Measurements from ENCODE around the gene FER.
"Not testable (repeated sequence)": the region's sequence is repeated elsewhere in the genome, so short reads cannot be mapped to it uniquely, and the experiment has no call there.

FER gene

GRCh38 chr5:108822211-108822947, 74.7 kb downstream of the FER start:
- Histone ChIP-seq H3K23ac (ENCODE audit: low read length) (no peak overlapping the region), H2AK5ac (ENCODE audit: low read length) (no peak overlapping the region), H3K4me3 (ENCODE audit: low read length) (no peak overlapping the region), H3K36me3 (ENCODE audit: control insufficient read depth, insufficient read depth, low read length) (no peaks in the 10 kb centered on the region), H2BK15ac (replicated peaks; ENCODE audit: low read depth) (no peak overlapping the region), H3K18ac (ENCODE audit: low read length) (no peak overlapping the region), H2BK5ac (ENCODE audit: low read length) (no peak overlapping the region), H3K27ac (ENCODE audit: low read depth, low read length) (no peak overlapping the region), H3K4me1 (ENCODE audit: control insufficient read depth, low read depth, low read length) (no peaks in the 10 kb centered on the region), H2BK120ac (ENCODE audit: low read depth, low read length) (no peak overlapping the region), H3K9ac (ENCODE audit: low read length) (no peak overlapping the region), H4K5ac (ENCODE audit: low read length) (no peak overlapping the region), H3K79me1 (ENCODE audit: low read length) (no peaks in the 10 kb centered on the region), H3K79me2 (ENCODE audit: control insufficient read depth, insufficient read depth, low read length) (no peaks in the 10 kb centered on the region), H3K4me2 (ENCODE audit: low read length) (no peak overlapping the region), H4K8ac (ENCODE audit: low read depth, low read length) (no peak overlapping the region), H3K27me3 (ENCODE audit: insufficient read depth, low read length, poor library complexity) (no peaks in the 10 kb centered on the region), H3K4ac (ENCODE audit: low read depth, low read length) (no peak overlapping the region), H3K56ac (ENCODE audit: low read length) (no peak overlapping the region)
- no CpG with 5 or more reads among the region's 7 CpGs for WGBS (ENCODE audit: extremely low coverage, insufficient coverage, low lambda C conversion rate)
- DNase-seq, result no peak

GRCh38 chr5:108827131-108827530, 79.4 kb downstream of the FER start:
- no CpG with 5 or more reads among the region's 1 CpG for whole genome bisulfite sequencing (ENCODE audit: extremely low coverage, insufficient coverage, low lambda C conversion rate)
- peak overlapping the region; percentile 28 for H3K18ac ChIP-seq (ENCODE audit: low read length)
- H3K79me1 ChIP-seq (ENCODE audit: low read length), result no peaks in the 10 kb centered on the region
- H3K27me3 ChIP-seq (ENCODE audit: insufficient read depth, low read length, poor library complexity), result no peaks in the 10 kb centered on the region
- no peak overlapping the region for H2AK5ac ChIP-seq (ENCODE audit: low read length)
- no peak overlapping the region for H2BK5ac ChIP-seq (ENCODE audit: low read length)
- H3K4me2 ChIP-seq (ENCODE audit: low read length), result no peak overlapping the region
- H3K79me2 ChIP-seq (ENCODE audit: control insufficient read depth, insufficient read depth, low read length), result no peaks in the 10 kb centered on the region
- no peak overlapping the region for H2BK120ac ChIP-seq (ENCODE audit: low read depth, low read length)
- no peak overlapping the region for H3K9ac ChIP-seq (ENCODE audit: low read length)
- no peak overlapping the region for H2BK15ac ChIP-seq (replicated peaks; ENCODE audit: low read depth)
- no peak overlapping the region for H3K4me3 ChIP-seq (ENCODE audit: low read length)
- no peak overlapping the region for H3K27ac ChIP-seq (ENCODE audit: low read depth, low read length)
- H3K36me3 ChIP-seq (ENCODE audit: control insufficient read depth, insufficient read depth, low read length), result no peaks in the 10 kb centered on the region
- no peak overlapping the region for H4K8ac ChIP-seq (ENCODE audit: low read depth, low read length)
- no peak overlapping the region for H3K4ac ChIP-seq (ENCODE audit: low read depth, low read length)
- no peak overlapping the region for H3K23ac ChIP-seq (ENCODE audit: low read length)
- no peaks in the 10 kb centered on the region for H3K4me1 ChIP-seq (ENCODE audit: control insufficient read depth, low read depth, low read length)
- H4K5ac ChIP-seq (ENCODE audit: low read length), result no peak overlapping the region
- no peak overlapping the region for H3K56ac ChIP-seq (ENCODE audit: low read length)
- peak; percentile 74 for DNase-seq

- no peak overlapping the region for H2BK15ac ChIP-seq (replicated peaks; ENCODE audit: low read depth)
- peak; percentile 80 for DNase-seq
- H3K9ac ChIP-seq (ENCODE audit: low read length), result no peak overlapping the region
- H3K79me2 ChIP-seq (ENCODE audit: control insufficient read depth, insufficient read depth, low read length), result no peaks in the 10 kb centered on the region
- no peaks in the 10 kb centered on the region for H3K27me3 ChIP-seq (ENCODE audit: insufficient read depth, low read length, poor library complexity)
- H3K4me3 ChIP-seq (ENCODE audit: low read length), result no peak overlapping the region
- H3K56ac ChIP-seq (ENCODE audit: low read length), result no peak overlapping the region
- H4K5ac ChIP-seq (ENCODE audit: low read length), result no peak overlapping the region
- H4K8ac ChIP-seq (ENCODE audit: low read depth, low read length), result peak overlapping the region; percentile 76
- H2BK5ac ChIP-seq (ENCODE audit: low read length), result no peak overlapping the region
- no peak overlapping the region for H2BK120ac ChIP-seq (ENCODE audit: low read depth, low read length)
- H3K4ac ChIP-seq (ENCODE audit: low read depth, low read length), result no peak overlapping the region
- no peak overlapping the region for H3K18ac ChIP-seq (ENCODE audit: low read length)
- H3K23ac ChIP-seq (ENCODE audit: low read length), result no peak overlapping the region
- H3K4me1 ChIP-seq (ENCODE audit: control insufficient read depth, low read depth, low read length), result no peaks in the 10 kb centered on the region
- no peaks in the 10 kb centered on the region for H3K36me3 ChIP-seq (ENCODE audit: control insufficient read depth, insufficient read depth, low read length)
- H3K79me1 ChIP-seq (ENCODE audit: low read length), result no peaks in the 10 kb centered on the region
- no peak overlapping the region for H3K27ac ChIP-seq (ENCODE audit: low read depth, low read length)
- WGBS (ENCODE audit: extremely low coverage, insufficient coverage, low lambda C conversion rate), result no CpG with 5 or more reads among the region's 3 CpGs
- H2AK5ac ChIP-seq (ENCODE audit: low read length), result no peak overlapping the region
- H3K4me2 ChIP-seq (ENCODE audit: low read length), result no peak overlapping the region
Observed at GRCh38 chr5:108830705-108831276, 83.1 kb downstream of the FER start.

GRCh38 chr5:108836492-108836891, 88.8 kb downstream of the FER start:
- H4K5ac ChIP-seq (ENCODE audit: low read length), result no peak overlapping the region
- no peaks in the 10 kb centered on the region for H3K36me3 ChIP-seq (ENCODE audit: control insufficient read depth, insufficient read depth, low read length)
- H3K79me2 ChIP-seq (ENCODE audit: control insufficient read depth, insufficient read depth, low read length), result no peaks in the 10 kb centered on the region
- H2BK15ac ChIP-seq (replicated peaks; ENCODE audit: low read depth), result no peak overlapping the region
- no peaks in the 10 kb centered on the region for H3K27me3 ChIP-seq (ENCODE audit: insufficient read depth, low read length, poor library complexity)
- H3K4ac ChIP-seq (ENCODE audit: low read depth, low read length), result no peak overlapping the region
- no peak overlapping the region for H4K8ac ChIP-seq (ENCODE audit: low read depth, low read length)
- no peak overlapping the region for H2AK5ac ChIP-seq (ENCODE audit: low read length)
- no peak overlapping the region for H3K4me2 ChIP-seq (ENCODE audit: low read length)
- no peak overlapping the region for H3K23ac ChIP-seq (ENCODE audit: low read length)
- no peak overlapping the region for H3K9ac ChIP-seq (ENCODE audit: low read length)
- H3K27ac ChIP-seq (ENCODE audit: low read depth, low read length), result no peak overlapping the region
- no peak overlapping the region for H3K56ac ChIP-seq (ENCODE audit: low read length)
- DNase-seq, result no peak
- no peak overlapping the region for H3K18ac ChIP-seq (ENCODE audit: low read length)
- no CpG with 5 or more reads among the region's 2 CpGs for WGBS (ENCODE audit: extremely low coverage, insufficient coverage, low lambda C conversion rate)
- no peaks in the 10 kb centered on the region for H3K4me1 ChIP-seq (ENCODE audit: control insufficient read depth, low read depth, low read length)
- H2BK120ac ChIP-seq (ENCODE audit: low read depth, low read length), result no peak overlapping the region
- no peak overlapping the region for H3K4me3 ChIP-seq (ENCODE audit: low read length)
- H3K79me1 ChIP-seq (ENCODE audit: low read length), result no peaks in the 10 kb centered on the region
- H2BK5ac ChIP-seq (ENCODE audit: low read length), result no peak overlapping the region

- H4K5ac ChIP-seq (ENCODE audit: low read length); H2BK120ac ChIP-seq (ENCODE audit: low read depth, low read length); H3K79me2 ChIP-seq (ENCODE audit: control insufficient read depth, insufficient read depth, low read length); H2BK15ac ChIP-seq (replicated peaks; ENCODE audit: low read depth); H3K23ac ChIP-seq (ENCODE audit: low read length); H3K56ac ChIP-seq (ENCODE audit: low read length); H3K27me3 ChIP-seq (ENCODE audit: insufficient read depth, low read length, poor library complexity); H3K79me1 ChIP-seq (ENCODE audit: low read length); H3K27ac ChIP-seq (ENCODE audit: low read depth, low read length); H3K36me3 ChIP-seq (ENCODE audit: control insufficient read depth, insufficient read depth, low read length); H4K8ac ChIP-seq (ENCODE audit: low read depth, low read length); H3K4ac ChIP-seq (ENCODE audit: low read depth, low read length); H3K9ac ChIP-seq (ENCODE audit: low read length); H2AK5ac ChIP-seq (ENCODE audit: low read length); H3K4me1 ChIP-seq (ENCODE audit: control insufficient read depth, low read depth, low read length); H3K4me3 ChIP-seq (ENCODE audit: low read length); H3K4me2 ChIP-seq (ENCODE audit: low read length); DNase-seq; H2BK5ac ChIP-seq (ENCODE audit: low read length); H3K18ac ChIP-seq (ENCODE audit: low read length): not testable (repeated sequence)
- no CpG with 5 or more reads among the region's 3 CpGs for WGBS (ENCODE audit: extremely low coverage, insufficient coverage, low lambda C conversion rate)
Observed at GRCh38 chr5:108842260-108842941, 94.7 kb downstream of the FER start.

Measured in mesendoderm (in vitro differentiated cells).